Measurements from ENCODE around the gene NR1I3.

- TF ChIP-seq EZH2 (IDR thresholded peaks at IDR 0.05; ENCODE audit: borderline replicate concordance, low read length) (no peak), CTCF (IDR thresholded peaks at IDR 0.05; ENCODE audit: low read length) (peak; percentile 85)
Measured at GRCh38 chr1:161209790-161210409, 28.1 kb downstream of the NR1I3 start.
